HUDEP-2 (cell line): ENCODE data around the gene LRRC4C.

Source experiments
- DNase-seq, 76 experiments: peaks; one replicate each; lab custom pipeline; 2025; ENCODE audit not compliant: unreplicated experiment in 76 of 76; lab: John Stamatoyannopoulos, UW

Gene LRRC4C

GRCh38 chr11:40321537-40321936 is 1137.9 kb downstream of the LRRC4C start:
- no peak for DNase-seq

- no peak for DNase-seq
Measured at GRCh38 chr11:40316171-40316570, 1143.3 kb downstream of the LRRC4C start.

GRCh38 chr11:40315122-40315521 is 1144.3 kb downstream of the LRRC4C start:
- DNase-seq = no peak

GRCh38 chr11:40314327-40314726 is 1145.1 kb downstream of the LRRC4C start:
- DNase-seq = no peak

GRCh38 chr11:40306938-40307548 is 1152.4 kb downstream of the LRRC4C start:
- DNase-seq = peak in 5 of 76 experiments; percentile 1 to 23 (median 11)

- no peak for DNase-seq
Measured at GRCh38 chr11:40302669-40303068, 1156.8 kb downstream of the LRRC4C start.

- no peak for DNase-seq
Measured at GRCh38 chr11:40295466-40295865, 1164.0 kb downstream of the LRRC4C start.

- DNase-seq = no peak
Measured at GRCh38 chr11:40294741-40295140, 1164.7 kb downstream of the LRRC4C start.

- DNase-seq = no peak
Measured at GRCh38 chr11:40294349-40294735, 1165.1 kb downstream of the LRRC4C start.

GRCh38 chr11:40293655-40294348 is 1165.7 kb downstream of the LRRC4C start:
- peak in 29 of 76 experiments; percentile 0 to 28 (median 7) for DNase-seq

GRCh38 chr11:40292721-40293508 is 1166.5 kb downstream of the LRRC4C start:
- no peak for DNase-seq

GRCh38 chr11:40291741-40292140 is 1167.7 kb downstream of the LRRC4C start:
- no peak for DNase-seq

- no peak for DNase-seq
Measured at GRCh38 chr11:40291329-40291728, 1168.1 kb downstream of the LRRC4C start.

- no peak for DNase-seq
Measured at GRCh38 chr11:40290171-40290631, 1169.3 kb downstream of the LRRC4C start.

GRCh38 chr11:40289370-40289769 is 1170.1 kb downstream of the LRRC4C start:
- DNase-seq = no peak

- DNase-seq = no peak
Measured at GRCh38 chr11:40287916-40288803, 1171.3 kb downstream of the LRRC4C start.

GRCh38 chr11:40286137-40286536 is 1173.3 kb downstream of the LRRC4C start:
- DNase-seq = no peak

- no peak for DNase-seq
Measured at GRCh38 chr11:40285558-40285957, 1173.9 kb downstream of the LRRC4C start.

- no peak for DNase-seq
Measured at GRCh38 chr11:40281052-40281580, 1178.3 kb downstream of the LRRC4C start.
